ENCODE measurements around the gene PFDN1. TPM values are rescaled to one million over a fixed set of nuclear protein-coding genes. Genes with fewer than 3 reads are reported as not detected.

The PFDN1 gene
- total and polyA plus RNA-seq, 9 of the 15 experiments (the other 6 are each of a cell fraction or from before 2014, with no cell fraction given): 45.5 to 215 (median 78.0) TPM

DNA sequence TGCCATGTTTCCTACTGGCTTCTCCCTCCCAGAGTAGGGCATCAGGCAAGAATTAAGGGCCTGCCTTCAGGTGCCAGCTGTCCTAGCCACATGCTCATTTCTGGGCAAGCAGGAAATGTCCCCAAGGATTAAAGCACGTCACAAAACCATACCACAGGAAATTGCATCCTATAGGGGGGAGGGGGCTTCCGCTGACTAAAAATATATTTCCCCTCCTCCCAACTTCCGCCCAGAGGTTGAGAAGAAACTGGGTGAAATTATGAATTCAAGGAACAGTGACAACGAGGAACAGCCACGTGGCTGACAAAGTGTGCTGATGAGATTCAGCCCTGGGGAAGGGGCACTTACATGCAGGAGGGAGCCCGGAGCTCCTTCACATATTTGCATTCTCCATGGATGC, 39.4 kb upstream of the PFDN1 start:
- Histone ChIP-seq H3K27ac (ENCODE audit: extremely low read depth, low read depth, low read length) (no peak overlapping the region), H3K9ac (ENCODE audit: insufficient read depth in 1 of 2, low read depth in 2 of 2, low read length in 2 of 2) (no peak overlapping the region), H3K9me1 (ENCODE audit: control insufficient read depth, insufficient read depth, low read length) (no peaks in the 10 kb centered on the region), H3K4me3 (no peak overlapping the region), H3K4me1 (replicated peaks in 1 of 2; ENCODE audit: control insufficient read depth in 2 of 2, insufficient read depth in 2 of 2, low read length in 2 of 2) (peaks cover 13 to 14% of the 10 kb centered on the region in 2 experiments; a peak in 4 of 5 replicates), H3K4me2 (ENCODE audit: insufficient read depth, low read length) (no peak overlapping the region), H2AFZ (ENCODE audit: low read depth, low read length) (peak overlapping the region; percentile 60), H3K27me3 (ENCODE audit: control insufficient read depth in 2 of 2, insufficient read depth in 2 of 2, low read length in 2 of 2) (no peaks in the 10 kb centered on the region), H3K9me3 (replicated peaks; ENCODE audit: control insufficient read depth, insufficient read depth, low read depth, low read length) (no peaks in the 10 kb centered on the region), H3K79me2 (ENCODE audit: control insufficient read depth, insufficient read depth, low read length) (no peaks in the 10 kb centered on the region), H3K36me3 (ENCODE audit: control insufficient read depth, insufficient read depth, low read length) (no peaks in the 10 kb centered on the region), H4K20me1 (replicated peaks; ENCODE audit: control insufficient read depth, insufficient read depth, low read length) (no peaks in the 10 kb centered on the region)
- no peak for DNase-seq (ENCODE audit: extremely low read depth in 1 of 4, low spot score in 3 of 4)
- in situ Hi-C loops (cut with MboI) (no loop called here), intact Hi-C loops (cut with micrococcal nuclease) (no loop called here)
- 37% methylated on average over 5 of the region's 6 CpGs for WGBS (ENCODE audit: insufficient coverage, low coverage, missing lambda C conversion rate)
- no TSS peak for BruUV-seq (replicated peaks)
- FAIRE-seq: no peak
- no peak for ATAC-seq
- ChIA-PET POLR2A (interaction anchor here (1.4 kb wide), 1 partner anchor 10 kb away, joined by 5 read pairs; no protein-coding TSS in a partner anchor), CTCF (ENCODE audit: low intra/inter-chr PET ratio) (no interaction called here)
- no peak for TF ChIP-seq KAT8 (IDR thresholded peaks at IDR 0.05; ENCODE audit: low read depth)
- TF ChIP-seq, protein P1, sequence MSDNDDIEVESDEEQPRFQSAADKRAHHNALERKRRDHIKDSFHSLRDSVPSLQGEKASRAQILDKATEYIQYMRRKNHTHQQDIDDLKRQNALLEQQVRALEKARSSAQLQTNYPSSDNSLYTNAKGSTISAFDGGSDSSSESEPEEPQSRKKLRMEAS (CRISPR knock-in tag; IDR thresholded peaks at IDR 0.05): peak; percentile 29; the same call in 1 of the 2 replicates
- TF ChIP-seq, protein P2, sequence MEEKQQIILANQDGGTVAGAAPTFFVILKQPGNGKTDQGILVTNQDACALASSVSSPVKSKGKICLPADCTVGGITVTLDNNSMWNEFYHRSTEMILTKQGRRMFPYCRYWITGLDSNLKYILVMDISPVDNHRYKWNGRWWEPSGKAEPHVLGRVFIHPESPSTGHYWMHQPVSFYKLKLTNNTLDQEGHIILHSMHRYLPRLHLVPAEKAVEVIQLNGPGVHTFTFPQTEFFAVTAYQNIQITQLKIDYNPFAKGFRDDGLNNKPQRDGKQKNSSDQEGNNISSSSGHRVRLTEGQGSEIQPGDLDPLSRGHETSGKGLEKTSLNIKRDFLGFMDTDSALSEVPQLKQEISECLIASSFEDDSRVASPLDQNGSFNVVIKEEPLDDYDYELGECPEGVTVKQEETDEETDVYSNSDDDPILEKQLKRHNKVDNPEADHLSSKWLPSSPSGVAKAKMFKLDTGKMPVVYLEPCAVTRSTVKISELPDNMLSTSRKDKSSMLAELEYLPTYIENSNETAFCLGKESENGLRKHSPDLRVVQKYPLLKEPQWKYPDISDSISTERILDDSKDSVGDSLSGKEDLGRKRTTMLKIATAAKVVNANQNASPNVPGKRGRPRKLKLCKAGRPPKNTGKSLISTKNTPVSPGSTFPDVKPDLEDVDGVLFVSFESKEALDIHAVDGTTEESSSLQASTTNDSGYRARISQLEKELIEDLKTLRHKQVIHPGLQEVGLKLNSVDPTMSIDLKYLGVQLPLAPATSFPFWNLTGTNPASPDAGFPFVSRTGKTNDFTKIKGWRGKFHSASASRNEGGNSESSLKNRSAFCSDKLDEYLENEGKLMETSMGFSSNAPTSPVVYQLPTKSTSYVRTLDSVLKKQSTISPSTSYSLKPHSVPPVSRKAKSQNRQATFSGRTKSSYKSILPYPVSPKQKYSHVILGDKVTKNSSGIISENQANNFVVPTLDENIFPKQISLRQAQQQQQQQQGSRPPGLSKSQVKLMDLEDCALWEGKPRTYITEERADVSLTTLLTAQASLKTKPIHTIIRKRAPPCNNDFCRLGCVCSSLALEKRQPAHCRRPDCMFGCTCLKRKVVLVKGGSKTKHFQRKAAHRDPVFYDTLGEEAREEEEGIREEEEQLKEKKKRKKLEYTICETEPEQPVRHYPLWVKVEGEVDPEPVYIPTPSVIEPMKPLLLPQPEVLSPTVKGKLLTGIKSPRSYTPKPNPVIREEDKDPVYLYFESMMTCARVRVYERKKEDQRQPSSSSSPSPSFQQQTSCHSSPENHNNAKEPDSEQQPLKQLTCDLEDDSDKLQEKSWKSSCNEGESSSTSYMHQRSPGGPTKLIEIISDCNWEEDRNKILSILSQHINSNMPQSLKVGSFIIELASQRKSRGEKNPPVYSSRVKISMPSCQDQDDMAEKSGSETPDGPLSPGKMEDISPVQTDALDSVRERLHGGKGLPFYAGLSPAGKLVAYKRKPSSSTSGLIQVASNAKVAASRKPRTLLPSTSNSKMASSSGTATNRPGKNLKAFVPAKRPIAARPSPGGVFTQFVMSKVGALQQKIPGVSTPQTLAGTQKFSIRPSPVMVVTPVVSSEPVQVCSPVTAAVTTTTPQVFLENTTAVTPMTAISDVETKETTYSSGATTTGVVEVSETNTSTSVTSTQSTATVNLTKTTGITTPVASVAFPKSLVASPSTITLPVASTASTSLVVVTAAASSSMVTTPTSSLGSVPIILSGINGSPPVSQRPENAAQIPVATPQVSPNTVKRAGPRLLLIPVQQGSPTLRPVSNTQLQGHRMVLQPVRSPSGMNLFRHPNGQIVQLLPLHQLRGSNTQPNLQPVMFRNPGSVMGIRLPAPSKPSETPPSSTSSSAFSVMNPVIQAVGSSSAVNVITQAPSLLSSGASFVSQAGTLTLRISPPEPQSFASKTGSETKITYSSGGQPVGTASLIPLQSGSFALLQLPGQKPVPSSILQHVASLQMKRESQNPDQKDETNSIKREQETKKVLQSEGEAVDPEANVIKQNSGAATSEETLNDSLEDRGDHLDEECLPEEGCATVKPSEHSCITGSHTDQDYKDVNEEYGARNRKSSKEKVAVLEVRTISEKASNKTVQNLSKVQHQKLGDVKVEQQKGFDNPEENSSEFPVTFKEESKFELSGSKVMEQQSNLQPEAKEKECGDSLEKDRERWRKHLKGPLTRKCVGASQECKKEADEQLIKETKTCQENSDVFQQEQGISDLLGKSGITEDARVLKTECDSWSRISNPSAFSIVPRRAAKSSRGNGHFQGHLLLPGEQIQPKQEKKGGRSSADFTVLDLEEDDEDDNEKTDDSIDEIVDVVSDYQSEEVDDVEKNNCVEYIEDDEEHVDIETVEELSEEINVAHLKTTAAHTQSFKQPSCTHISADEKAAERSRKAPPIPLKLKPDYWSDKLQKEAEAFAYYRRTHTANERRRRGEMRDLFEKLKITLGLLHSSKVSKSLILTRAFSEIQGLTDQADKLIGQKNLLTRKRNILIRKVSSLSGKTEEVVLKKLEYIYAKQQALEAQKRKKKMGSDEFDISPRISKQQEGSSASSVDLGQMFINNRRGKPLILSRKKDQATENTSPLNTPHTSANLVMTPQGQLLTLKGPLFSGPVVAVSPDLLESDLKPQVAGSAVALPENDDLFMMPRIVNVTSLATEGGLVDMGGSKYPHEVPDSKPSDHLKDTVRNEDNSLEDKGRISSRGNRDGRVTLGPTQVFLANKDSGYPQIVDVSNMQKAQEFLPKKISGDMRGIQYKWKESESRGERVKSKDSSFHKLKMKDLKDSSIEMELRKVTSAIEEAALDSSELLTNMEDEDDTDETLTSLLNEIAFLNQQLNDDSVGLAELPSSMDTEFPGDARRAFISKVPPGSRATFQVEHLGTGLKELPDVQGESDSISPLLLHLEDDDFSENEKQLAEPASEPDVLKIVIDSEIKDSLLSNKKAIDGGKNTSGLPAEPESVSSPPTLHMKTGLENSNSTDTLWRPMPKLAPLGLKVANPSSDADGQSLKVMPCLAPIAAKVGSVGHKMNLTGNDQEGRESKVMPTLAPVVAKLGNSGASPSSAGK (IDR thresholded peaks at IDR 0.05): peak; percentile 54
- TF ChIP-seq L3MBTL2 (IDR thresholded peaks at IDR 0.05): peak; percentile 68
- TF ChIP-seq GABPA (tag; conservative IDR thresholded peaks at IDR 0.05; ENCODE audit: low read depth): peak; percentile 82
- TF ChIP-seq NR2C2 (CRISPR knock-in tag; IDR thresholded peaks at IDR 0.05): no peak
- TF ChIP-seq NR2C2 (tag; IDR thresholded peaks at IDR 0.05): no peak
- peak; percentile 27; the same call in 1 of the 2 replicates for TF ChIP-seq CXXC5 (CRISPR knock-in tag; IDR thresholded peaks at IDR 0.05)

Data from K562 (cell line).